GF-D8 (cell line): ENCODE measurements around the gene CR2.
"Not testable (repeated sequence)": the region's sequence is repeated elsewhere in the genome, so short reads cannot be mapped to it uniquely, and the experiment has no call there.

Experiments
- DNase-seq: peaks from one replicate; lab custom pipeline; 2025; lab: John Stamatoyannopoulos, UW

The CR2 gene

GRCh38 chr1:207444514-207445217 is 9.5 kb upstream of the CR2 start:
- no peak for DNase-seq

DNA sequence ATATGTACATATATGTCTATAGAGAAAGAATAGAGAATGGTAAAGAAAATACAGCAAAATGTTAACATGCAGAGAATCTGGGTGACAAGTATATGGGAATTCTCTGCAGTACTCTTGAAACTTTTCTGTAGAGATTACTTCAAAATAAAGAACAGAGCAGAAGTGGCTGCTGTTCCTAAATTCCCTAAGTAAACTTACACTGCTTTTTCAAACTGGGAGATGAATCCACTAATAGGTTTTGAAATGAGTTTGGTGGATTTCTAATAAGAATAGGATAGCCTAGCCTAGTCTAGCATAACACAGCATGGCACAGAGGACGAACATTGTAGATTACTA is 450 bp upstream of the CR2 start:
- DNase-seq = no peak

DNA sequence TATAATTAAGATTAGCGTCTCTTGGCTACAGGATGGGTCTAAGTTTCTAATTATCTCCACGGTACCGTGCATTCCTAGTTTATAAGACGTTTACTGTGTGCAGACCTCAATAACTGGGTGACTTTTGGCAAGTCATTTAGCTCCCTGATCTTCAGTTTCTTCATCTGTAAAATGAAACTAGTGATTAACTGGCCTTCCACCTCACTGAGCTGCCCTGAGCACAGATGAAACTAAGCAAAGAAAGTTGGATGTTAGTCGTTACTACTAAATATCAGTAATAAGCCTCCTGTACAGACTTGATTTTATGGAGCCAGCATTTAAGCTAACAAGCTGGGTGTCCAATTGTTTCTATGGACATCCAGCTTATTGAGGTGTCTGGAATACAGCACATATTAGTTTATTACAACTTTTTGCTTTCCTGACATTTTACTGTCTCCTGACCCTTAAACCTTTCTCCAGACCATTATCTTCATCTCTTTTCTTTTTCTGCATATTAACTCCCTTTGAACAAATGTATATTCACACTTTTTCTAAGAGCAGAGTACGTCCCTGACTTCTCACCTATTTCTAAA is 1.1 kb downstream of the CR2 start:
- DNase-seq = no peak

DNA sequence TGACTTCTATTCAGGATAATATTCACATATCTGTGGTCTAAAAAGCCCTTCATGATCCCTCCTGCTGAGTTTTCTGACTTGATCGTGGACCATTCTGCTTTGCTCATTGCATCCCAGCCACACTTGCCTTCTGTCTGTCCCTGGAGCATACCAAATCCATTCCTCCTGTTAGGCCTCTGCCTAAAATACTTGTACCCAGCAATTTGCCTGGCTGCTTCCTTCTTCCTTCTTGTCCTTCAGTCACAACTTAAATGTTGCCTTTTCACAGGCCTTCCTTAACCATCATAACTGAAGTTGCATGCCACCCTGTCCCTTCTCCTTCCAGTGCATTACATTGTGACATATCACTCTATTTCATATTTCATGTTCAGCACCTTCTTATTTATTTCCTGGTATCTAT is 4.3 kb downstream of the CR2 start:
- no peak for DNase-seq

DNA sequence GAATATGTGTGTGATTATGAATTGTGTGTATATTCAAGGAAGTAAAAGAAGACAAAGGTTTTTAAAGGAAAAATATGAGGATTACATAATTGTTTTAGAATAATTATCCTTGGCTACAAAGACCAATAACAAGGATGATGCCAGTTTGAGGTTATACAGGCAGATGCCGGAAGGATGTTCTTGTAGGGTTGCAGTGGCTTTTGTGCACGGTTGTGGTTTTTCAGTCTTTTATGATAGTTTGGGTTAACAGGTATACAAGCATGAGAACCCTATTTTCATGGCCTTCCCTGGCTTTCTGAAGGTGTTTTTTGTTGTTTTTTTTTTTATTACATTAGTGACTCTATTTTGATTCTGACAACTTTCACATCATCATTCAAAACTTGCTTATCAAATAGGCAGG is 4.9 kb downstream of the CR2 start:
- DNase-seq = no peak

DNA sequence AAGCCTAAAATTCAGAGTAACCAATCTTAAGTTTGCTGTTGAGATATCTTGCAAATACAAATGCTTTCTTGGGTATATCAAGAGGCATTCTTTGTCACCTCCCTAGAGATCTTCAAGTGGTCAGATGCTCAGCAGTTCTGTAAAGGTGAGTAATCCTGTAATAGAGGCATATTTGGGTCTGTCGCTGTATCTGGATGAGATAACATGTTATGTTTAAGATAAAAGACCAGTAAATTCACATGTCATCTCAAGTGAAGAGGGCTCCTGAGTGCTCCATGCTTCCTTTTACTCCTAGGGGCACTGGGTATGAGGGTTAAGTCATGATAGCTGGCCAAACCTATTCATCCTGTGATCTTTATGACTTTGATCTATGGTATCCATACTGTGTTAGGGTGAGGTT is 7.5 kb downstream of the CR2 start:
- DNase-seq = no peak

- no peak for DNase-seq
Measured at GRCh38 chr1:207462535-207462934, 8.4 kb downstream of the CR2 start.

- no peak for DNase-seq
Measured at GRCh38 chr1:207463021-207463420, 8.9 kb downstream of the CR2 start.

DNA sequence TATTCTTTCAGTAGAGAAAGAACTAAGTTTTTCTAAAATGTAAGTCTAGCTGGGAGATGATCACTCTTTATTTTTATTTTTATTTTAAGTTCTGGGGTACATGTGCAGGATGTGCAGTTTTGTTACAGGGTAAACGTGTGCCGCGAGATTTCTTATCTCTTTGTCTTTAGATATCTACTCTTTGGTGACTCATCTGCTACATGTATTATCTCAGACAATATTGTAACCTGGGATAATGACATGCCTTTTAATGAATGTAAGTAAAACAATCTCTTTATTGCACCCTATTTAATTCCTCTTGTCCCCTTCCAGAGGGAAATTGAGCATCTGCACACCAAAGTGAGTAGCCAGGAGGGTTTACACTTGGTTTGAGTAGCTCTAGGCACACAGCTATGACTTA is 9.4 kb downstream of the CR2 start:
- DNase-seq = no peak

- no peak for DNase-seq
Measured at GRCh38 chr1:207470927-207471326, 16.8 kb downstream of the CR2 start.

DNA sequence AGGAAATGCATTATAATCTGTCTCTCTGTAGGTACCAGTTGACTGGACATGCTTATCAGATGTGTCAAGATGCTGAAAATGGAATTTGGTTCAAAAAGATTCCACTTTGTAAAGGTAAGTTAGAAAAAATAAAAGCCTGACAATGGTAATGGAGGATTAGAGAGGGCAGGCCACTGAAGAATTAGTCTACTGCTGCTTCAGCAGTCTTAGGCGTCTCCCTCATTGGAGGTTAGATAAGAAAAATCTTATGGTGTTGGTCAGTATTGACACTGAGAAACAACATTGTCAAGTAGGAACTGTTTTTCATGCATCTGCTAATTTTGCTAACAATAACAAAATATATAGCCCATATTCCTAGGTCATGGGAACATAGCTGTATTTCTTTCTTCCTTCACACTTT is 20.1 kb downstream of the CR2 start:
- DNase-seq = no peak

GRCh38 chr1:207486198-207486597 is 32.1 kb downstream of the CR2 start:
- DNase-seq = no peak

DNA sequence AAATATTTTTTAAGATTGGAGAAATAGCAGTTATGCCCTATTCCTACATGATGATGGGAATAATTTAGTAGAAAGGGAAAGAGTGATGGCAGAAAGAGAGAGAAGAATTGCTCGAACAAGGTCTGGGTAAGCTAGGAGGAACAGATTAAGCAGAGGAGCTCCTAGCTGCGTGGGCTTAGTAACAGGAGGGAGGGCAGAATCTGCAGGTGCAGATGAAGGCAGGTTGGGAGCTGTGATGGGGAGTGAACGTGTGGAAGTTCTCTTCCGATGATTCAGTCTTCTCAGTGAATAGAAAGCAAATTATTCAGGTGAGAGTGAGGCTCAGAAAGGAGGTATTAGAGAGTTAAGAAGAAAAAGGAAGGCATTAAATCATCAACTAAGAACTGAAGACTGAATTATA is 33.5 kb downstream of the CR2 start:
- DNase-seq = no peak

DNA sequence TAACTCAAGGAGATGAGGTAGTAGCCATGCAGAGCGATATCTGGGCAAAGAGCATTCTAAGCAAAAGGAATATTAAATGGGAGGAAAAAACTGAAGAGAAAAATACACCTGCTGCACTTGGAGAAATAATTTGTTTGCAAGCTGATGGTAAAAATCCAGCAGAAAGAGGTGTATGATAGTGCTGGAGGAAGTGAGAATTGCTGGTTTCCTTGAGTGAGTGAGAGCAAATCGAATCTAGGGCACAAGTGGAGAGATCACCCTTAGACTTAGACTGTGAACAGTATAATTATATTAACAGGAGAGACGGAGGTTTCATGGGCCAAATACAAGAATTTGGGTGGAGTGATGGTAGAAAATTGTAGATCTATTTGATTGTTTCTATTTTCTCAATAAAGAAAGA is 39.1 kb downstream of the CR2 start:
- DNase-seq = no peak

DNA sequence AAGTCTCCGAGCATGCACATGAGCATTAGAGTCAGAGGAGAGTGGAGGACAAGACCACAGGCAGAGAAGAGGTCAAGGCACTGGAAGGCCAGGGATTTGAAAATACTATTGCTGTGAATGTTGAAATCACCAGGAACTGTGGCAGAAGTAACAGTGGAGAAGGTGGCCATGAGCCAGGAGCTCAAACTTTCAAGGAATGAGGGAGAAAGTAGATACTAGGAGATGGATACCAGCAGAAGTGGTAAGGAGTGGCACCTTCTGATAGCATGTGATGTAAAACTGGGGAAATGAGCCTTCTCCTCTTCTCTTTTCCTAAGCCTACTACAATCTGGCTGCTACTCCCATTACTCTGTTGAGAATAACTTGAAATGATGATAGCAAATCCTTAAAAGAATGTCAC is 40.0 kb downstream of the CR2 start:
- no peak for DNase-seq

- not testable (repeated sequence) for DNase-seq
Measured at GRCh38 chr1:207495281-207495680, 41.2 kb downstream of the CR2 start.

GRCh38 chr1:207495801-207496792 is 42.0 kb downstream of the CR2 start, which contains the start of gene CR1:
Gene CR1 (plus strand): TSS chr1:207496157. CDS start chr1:207496268, 111 bp downstream.
- no peak for DNase-seq

- DNase-seq = no peak
Measured at GRCh38 chr1:207497941-207498340, 43.8 kb downstream of the CR2 start.

GRCh38 chr1:207499573-207499972 is 45.4 kb downstream of the CR2 start:
- DNase-seq = peak; percentile 11

- DNase-seq = no peak
Measured at GRCh38 chr1:207500306-207500705, 46.2 kb downstream of the CR2 start.

GRCh38 chr1:207501071-207501470 is 46.9 kb downstream of the CR2 start:
- no peak for DNase-seq

- DNase-seq = no peak
Measured at GRCh38 chr1:207502726-207503125, 48.6 kb downstream of the CR2 start.

DNA sequence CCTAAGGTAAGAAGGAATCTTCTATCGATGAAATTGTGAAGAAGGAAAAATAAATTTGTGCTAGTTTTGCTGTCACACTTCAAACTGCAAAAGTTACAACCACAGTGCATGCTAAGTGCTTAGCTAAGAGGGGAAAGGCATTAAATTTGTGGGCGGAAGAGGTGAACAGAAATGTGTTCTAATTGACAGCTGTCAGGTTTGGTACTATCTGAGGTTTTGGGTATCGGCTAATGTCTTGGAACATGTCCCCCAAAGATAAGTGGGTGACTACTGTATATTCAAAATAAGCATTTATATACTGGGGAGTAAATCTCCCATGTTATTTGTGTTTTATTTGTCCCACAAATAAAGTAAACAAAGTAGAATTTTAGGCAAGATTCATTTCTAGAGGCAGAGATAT is 49.8 kb downstream of the CR2 start:
- no peak for DNase-seq
